GM13976 (cell line): ENCODE data around the gene MAPK1IP1L.
A peak's percentile ranks its signal among the peaks of the same experiment; 100 is the strongest.
"Not testable (repeated sequence)": the region's sequence is repeated elsewhere in the genome, so short reads cannot be mapped to it uniquely, and the experiment has no call there.

ENCODE experiments used
- DNase-seq: peaks from one replicate; pipeline ENCODE4 v3.0.0; 2012; ENCODE audit warnings: low spot score
- CTCF ChIP-seq: IDR thresholded peaks from 2 replicates; pipeline ENCODE4 v1.5.1; 2012; ENCODE audit warnings: borderline replicate concordance, mild to moderate bottlenecking; ENCODE audit not compliant: insufficient read depth; ENCODE audit errors: extremely low read depth, missing control alignments, control extremely low read depth
- in situ Hi-C: fragments of 300-500 bp; cut with MboI; formaldehyde crosslinking; loops from one replicate; pipeline ENCODE4 v1.12.0; 2022; ENCODE audit warnings: low sequenced_read_pairs, mixed read lengths, inconsistent platforms; ENCODE audit not compliant: unreplicated experiment

MAPK1IP1L gene

GRCh38 chr14:55051423-55052268, at the start of gene MAPK1IP1L:
Gene MAPK1IP1L (plus strand): TSS chr14:55051647. CDS start chr14:55061684, 10,037 bp downstream.
- in situ Hi-C loops, result no loop called here
- TF ChIP-seq CTCF, result peak; percentile 99
- peak; percentile 96 for DNase-seq

- DNase-seq, result no peak
- TF ChIP-seq CTCF, result no peak
- in situ Hi-C loops, result no loop called here
Measured at GRCh38 chr14:55005071-55005470, 46.4 kb upstream of the MAPK1IP1L start.

GRCh38 chr14:55015006-55015405, 36.4 kb upstream of the MAPK1IP1L start:
- in situ Hi-C loops, result no loop called here
- DNase-seq, result no peak
- TF ChIP-seq CTCF, result no peak

GRCh38 chr14:55019968-55020554, 31.4 kb upstream of the MAPK1IP1L start:
- no peak for DNase-seq
- in situ Hi-C loops, result no loop called here
- TF ChIP-seq CTCF, result no peak

- in situ Hi-C loops, DNase-seq: not testable (repeated sequence)
Measured at GRCh38 chr14:55024365-55024764, 27.1 kb upstream of the MAPK1IP1L start.

- in situ Hi-C loops, result no loop called here
- no peak for TF ChIP-seq CTCF
- DNase-seq, result no peak
Measured at GRCh38 chr14:55025948-55026347, 25.5 kb upstream of the MAPK1IP1L start.

GRCh38 chr14:55026441-55026792, 25.0 kb upstream of the MAPK1IP1L start:
- in situ Hi-C loops, result no loop called here
- DNase-seq, result no peak
- TF ChIP-seq CTCF, result no peak
